GM19035 (cell line): ENCODE measurements around the gene SPTB.

Experiments
- ATAC-seq: cut with Tn5 transposase; IDR thresholded peaks from one replicate; pipeline ENCODE4 v1.9.1; 2021; ENCODE audit not compliant: unreplicated experiment

SPTB gene

GRCh38 chr14:64889352-64889751, 9.6 kb upstream of the SPTB start:
- no peak for ATAC-seq

- ATAC-seq: no peak
Measured at GRCh38 chr14:64885559-64885958, 5.9 kb upstream of the SPTB start.

GRCh38 chr14:64880221-64881121, 764 bp upstream of the SPTB start:
- ATAC-seq: no peak

GRCh38 chr14:64878837-64879634, 671 bp downstream of the SPTB start:
- no peak for ATAC-seq

- no peak for ATAC-seq
Measured at GRCh38 chr14:64877846-64878245, 1.9 kb downstream of the SPTB start.

GRCh38 chr14:64875350-64875749, 4.4 kb downstream of the SPTB start:
- no peak for ATAC-seq

- ATAC-seq: no peak
Measured at GRCh38 chr14:64873506-64874219, 6.0 kb downstream of the SPTB start.

GRCh38 chr14:64871344-64871743, 8.4 kb downstream of the SPTB start:
- ATAC-seq: no peak

GRCh38 chr14:64870160-64870559, 9.5 kb downstream of the SPTB start:
- no peak for ATAC-seq

GRCh38 chr14:64868841-64869240, 10.9 kb downstream of the SPTB start:
- no peak for ATAC-seq

- no peak for ATAC-seq
Measured at GRCh38 chr14:64868379-64868778, 11.3 kb downstream of the SPTB start.

- no peak for ATAC-seq
Measured at GRCh38 chr14:64867182-64867581, 12.5 kb downstream of the SPTB start.

- no peak for ATAC-seq
Measured at GRCh38 chr14:64865992-64866391, 13.7 kb downstream of the SPTB start.

GRCh38 chr14:64865109-64865508, 14.6 kb downstream of the SPTB start:
- no peak for ATAC-seq

- no peak for ATAC-seq
Measured at GRCh38 chr14:64864258-64864657, 15.4 kb downstream of the SPTB start.

GRCh38 chr14:64861916-64862315, 17.8 kb downstream of the SPTB start:
- no peak for ATAC-seq

GRCh38 chr14:64860039-64860438, 19.7 kb downstream of the SPTB start:
- no peak for ATAC-seq

- ATAC-seq: no peak
Measured at GRCh38 chr14:64857979-64858744, 21.5 kb downstream of the SPTB start.

- ATAC-seq: no peak
Measured at GRCh38 chr14:64856529-64857445, 22.9 kb downstream of the SPTB start.
